GM21526 (cell line): Measurements from ENCODE around the gene PPP2R2C.

Source experiments
- ATAC-seq: cut with Tn5 transposase; IDR thresholded peaks from one replicate; pipeline ENCODE4 v1.9.1; 2021; ENCODE audit warnings: moderate library complexity; ENCODE audit not compliant: unreplicated experiment, low FRiP score

PPP2R2C gene

DNA sequence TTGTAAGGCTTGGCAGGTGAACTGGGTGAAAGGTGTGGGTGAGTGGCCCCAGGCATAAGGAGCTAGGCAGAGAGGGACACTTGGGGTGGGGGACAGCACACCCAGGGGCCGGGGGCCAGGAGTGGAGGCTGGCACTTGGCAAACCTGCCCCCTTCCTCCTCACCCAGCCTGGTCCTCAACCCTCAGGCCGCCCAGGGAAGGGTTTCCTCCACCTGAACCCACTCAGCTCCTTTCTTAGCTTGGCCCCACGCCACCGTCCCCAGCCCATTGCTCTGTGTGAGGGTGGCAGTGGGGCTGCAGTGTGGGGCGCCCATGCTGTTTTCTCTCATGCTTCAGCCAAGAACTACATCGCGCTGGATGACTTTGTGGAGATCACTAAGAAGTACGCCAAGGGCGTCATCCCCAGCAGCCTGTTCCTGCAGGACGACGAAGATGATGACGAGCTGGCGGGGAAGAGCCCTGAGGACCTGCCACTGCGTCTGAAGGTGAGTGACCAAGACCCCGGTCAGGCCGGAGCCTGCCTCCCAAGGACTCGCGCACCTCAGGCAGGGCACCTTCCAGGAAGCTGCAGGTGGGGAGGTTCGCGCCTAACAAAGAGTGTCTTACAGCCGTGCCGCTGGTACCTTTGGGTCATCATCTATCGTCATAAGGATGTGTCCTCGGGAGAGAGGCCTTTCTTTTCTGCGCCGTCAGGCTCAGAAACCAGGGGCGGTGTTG lies 177.6 kb downstream of the PPP2R2C start:
- no peak for ATAC-seq

DNA sequence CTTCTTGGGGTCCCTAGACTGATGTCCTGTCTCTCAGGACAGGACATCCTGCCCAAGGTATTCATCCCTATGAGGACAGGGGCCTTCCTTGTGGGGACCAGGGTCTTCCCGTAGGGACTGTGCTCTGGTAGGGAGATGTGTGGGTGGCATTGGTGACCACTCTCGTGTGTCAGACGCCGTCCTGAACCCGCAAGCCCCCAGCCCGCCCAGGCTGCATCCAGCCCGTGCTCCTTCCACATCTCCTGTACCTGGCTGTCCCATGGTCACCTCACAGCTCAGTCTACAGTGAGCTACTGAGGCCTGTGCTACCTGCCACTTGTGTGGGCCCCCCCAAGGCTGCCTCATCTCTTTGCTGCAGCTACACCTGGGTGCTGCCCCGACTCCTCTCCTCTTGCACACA lies 178.8 kb downstream of the PPP2R2C start:
- ATAC-seq = no peak

DNA sequence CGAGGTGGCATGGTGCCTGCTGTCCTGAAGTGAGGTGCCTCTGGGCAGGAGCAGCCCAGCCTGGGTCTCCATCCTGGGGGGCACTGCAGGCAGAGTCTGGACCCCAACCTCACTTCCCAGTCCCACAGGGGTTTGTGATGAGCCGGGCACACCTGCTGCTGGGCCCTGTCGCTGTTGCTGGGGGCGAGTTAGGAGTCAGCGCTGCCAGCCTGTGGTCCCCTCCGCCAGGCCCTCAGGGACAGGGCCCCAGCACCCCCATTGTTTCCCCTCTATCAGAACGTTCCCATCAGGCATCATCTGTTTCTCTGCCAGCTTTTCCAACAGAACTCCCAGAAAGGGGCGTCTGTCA lies 179.3 kb downstream of the PPP2R2C start:
- no peak for ATAC-seq

DNA sequence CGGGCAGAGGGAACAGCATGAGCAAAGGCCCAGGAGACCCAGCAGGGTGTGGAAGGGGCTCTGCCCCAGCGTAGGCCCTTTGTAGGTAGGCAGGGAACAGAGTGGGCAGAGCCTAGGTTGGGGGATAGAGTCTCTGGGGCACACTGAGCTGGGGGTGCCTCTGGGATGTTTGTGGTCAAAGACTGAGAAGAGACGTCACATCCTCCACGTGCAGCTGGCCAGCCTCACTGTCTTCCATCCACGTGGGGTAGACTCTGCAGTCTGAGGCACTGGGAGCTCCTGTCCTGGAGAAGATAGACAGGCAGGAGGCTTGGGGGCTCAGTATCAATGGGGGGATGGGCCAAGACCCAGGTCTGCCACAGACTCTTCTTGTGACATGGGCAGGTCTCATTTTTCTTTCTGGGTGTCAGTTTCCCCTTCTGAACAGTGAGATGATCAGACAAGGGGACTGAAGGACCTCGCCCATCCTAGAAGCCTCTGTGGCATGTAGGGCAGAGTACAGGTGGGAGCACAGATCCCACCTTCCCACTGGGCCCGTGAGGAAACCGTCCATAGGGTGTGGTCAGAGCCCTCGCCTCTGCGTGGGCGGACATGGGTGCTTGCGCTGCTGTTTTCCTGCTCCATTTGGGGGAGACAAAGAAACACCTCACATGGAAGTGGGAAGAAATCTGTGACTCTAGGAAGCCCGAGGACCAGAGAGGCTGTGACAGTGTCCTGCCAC lies 179.9 kb downstream of the PPP2R2C start:
- ATAC-seq = no peak

DNA sequence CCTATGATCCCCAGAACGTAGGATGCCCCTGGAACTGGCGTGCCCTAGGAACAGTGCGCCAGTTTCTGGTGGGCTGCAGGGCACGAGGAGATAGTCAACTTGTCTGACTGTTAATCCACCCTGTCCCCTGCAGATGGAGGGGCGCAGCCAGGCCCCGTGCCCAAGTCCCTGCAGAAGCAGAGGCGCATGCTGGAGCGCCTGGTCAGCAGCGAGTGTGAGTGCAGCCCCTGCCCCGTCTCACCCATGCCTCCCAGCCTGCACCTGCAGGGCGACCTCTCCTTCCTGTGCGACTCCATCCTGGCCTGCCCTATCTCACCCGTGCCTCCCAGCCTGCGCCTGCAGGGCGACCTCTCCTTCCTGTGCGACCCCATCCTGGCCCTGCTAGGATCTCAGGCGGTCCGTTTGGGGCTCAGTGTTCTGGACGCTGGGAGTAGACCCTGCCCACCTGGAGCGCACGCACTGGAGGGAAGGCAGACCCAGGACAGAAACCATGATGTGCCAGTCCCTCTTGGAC lies 180.6 kb downstream of the PPP2R2C start:
- ATAC-seq = no peak

DNA sequence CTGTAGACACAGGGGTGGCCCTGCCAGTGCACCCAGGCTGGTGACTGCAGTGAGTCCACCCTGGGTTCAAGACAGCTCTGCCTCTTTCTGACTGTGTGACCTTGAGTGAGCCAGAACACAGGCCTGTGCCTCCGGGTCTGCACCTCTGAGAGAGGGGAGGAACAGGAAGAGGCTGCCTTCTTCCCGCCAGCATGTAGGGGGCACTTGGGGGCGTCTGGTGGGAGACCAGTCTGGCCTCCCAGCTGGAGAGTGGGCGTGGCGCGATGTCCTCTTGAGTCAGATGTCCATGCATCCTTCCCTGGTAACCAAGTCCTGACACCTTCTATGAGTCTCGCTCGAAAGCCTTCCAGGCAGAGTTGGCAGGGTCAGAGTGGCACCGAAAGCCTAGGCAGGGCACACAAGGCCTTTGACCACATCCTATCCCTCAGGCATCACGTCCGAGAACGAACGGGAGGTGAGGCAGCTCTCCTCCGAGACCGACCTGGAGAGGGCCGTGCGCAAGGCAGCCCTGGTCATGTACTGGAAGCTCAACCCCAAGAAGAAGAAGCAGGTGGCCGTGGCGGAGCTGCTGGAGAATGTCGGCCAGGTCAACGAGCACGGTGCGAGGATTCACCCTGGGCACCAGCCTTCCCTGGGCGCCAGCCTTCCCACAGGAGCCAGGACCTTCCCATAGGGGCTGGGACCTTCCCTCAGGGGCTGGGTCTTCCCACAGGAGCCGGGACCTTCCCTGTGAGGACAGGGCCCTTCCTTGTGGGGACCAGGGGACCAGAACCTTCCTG lies 181.5 kb downstream of the PPP2R2C start:
- ATAC-seq = no peak

DNA sequence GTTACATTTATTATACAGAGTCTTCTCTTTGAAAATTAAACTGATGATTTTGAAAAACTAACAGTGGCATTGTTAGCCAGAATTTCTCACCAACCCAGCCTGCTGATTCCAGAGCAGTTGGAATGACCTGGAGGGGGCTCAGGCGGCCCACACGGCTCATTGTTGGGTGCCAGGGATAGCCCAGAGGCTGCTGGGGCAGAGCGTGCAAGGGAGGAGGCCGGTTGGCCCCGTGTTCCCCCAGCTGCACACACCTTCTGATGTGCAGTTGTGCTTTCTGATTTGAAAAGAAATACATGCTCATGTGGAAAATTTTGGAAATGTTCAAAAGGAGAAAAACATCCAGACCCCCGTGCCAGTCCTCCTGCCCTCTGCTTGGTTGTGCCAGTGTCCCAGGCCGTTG lies 182.2 kb downstream of the PPP2R2C start:
- ATAC-seq = no peak

DNA sequence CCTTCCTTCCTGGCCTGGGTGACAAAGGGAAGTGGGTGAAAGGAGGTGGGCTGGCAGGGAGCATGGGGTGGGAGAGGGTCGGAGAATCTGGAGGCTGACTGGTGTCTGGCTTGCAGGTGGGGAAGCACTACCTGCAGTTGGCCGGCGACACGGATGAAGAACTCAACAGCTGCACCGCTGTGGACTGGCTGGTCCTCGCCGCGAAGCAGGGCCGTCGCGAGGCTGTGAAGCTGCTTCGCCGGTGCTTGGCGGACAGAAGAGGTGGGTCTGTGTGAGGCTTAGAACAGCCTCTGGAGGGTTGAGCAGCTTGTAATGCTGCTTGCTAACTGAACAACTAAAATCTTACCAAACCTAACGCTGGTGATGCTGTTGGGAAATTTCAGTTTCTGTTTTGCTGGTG lies 183.5 kb downstream of the PPP2R2C start:
- ATAC-seq = no peak

DNA sequence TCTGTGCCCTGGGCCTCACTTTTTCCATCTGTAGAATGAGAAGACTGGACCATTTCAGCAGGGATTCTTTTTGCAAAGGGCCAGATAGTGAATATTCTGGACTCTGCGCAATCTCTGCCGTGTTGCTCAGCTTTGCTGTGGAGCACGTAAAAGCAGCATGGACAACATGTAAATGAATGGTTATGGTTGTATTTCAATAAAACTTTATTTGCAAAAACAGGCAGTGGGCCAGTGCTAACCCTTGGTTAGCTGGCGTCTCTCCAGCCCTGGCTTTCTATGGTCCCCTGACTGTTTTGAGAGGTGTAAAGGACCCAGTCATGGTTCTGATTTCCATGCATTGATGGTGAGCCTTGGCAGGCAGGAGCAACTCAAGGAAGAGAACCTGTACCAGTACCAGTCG lies 184.1 kb downstream of the PPP2R2C start:
- ATAC-seq = no peak

DNA sequence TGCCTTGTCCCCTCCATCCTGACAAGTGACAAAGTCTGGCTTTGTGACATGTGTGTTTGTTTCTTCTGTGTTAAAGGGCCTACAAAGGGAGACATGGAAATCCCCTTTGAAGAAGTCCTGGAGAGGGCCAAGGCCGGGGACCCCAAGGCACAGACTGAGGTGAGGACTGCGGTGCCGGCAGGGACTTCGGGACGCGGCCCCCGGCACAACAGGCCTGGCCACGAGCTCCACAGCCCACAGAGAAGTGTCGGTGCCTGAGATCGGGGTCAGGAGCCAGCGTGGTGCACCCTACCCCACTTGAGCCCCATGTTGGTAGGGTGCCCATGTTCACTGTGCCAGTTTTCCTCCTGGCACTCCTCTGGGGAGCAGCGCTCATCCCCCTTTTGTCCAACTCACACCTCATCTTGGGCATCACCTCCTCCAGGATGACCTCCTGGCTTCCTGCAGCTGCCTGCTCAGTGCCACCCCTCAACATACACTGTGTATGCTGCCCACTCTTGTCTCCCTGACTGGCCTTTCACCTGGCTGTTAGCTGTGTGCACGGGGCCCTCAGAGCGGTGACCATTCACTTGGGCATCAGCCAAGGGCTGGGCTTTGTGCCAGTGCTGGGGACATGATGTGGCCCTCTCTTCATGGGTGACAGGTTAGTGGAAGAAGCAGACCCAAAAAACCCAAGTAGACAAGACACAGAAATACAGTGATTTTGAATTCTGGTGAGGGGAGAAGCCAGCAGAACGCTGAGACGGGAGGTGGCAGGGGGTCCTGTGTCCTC lies 185.2 kb downstream of the PPP2R2C start:
- no peak for ATAC-seq

DNA sequence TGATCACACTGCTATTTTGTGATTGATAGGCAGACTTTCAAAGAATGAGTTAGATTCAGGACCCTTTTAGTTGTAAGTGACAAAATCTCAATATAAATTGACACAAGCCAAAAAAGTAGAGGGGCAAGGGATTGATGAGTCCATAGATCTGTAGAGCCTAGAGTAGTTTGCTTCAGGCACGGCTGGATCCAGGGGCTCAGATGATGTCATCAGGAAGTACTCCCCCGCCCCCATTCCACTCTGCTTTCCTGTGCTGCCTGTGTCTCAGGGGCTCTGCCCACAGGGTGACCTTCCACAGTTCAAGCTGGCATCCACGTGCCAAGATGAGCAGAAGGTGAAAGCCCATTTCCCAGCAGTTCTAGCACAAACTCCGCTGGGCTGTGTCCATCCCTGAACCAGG lies 189.1 kb downstream of the PPP2R2C start:
- no peak for ATAC-seq

DNA sequence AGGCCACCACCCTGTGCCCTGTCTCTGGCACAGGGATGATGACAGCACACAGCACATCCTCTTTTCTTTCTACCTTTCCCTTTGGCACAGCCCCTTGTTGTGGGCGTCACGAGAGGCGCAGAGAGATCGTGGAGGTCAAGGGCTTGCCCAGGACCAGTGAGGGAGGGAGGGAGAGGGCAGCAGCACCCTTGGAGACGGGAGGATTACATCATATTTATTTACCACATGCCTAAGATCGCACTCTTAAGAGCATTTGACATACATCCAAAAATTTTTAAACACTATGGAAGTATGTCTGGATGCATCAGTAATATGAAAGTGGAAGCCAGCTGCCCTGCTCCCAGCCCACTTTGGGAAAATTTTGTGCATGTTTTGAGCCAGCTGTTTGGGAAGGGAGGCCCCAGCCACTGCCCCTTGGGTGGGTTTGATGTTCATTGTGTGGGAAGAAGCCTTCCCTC lies 190.1 kb downstream of the PPP2R2C start:
- ATAC-seq = no peak

DNA sequence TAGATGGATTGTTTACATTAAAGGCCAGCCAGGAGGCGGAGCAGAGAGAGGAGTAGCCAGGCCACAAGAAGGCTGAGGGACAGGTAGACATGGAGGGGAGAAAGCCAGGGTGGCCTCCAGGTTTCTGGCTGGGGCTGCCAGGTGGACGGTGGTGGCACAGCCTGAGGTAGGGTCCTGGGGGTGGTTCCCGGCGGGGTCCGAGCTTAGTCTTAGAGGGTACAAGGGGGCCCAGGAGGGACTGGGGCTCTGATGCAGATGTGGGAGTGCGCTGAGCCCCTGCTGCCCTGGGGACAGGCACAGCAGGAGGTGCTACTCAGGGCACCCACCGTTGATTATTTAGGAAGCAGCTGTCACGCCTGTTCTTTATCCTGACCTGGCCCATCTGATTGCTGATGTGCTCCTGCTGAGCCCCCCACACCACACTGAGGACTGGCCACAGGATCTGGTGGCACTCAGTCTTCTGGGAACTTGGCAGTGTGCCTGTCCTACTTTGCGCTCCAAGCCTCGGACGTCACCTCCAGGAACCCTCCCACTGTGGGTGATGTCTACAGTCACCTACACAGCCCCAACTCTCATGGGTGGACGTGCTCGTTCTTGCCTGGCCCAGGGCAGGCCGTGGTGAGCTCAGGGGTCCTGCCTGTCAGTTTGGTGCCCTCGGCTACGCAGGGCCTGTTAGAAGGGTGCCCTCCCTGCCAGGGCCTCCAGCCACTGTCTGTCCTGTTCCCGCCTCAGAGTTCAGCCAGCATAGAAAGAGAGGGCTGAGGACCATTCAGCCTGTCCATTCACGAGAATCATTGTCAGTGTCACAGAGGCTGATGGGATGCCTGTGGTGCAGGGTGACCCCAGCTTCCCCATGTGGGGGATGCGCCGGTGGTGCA lies 190.7 kb downstream of the PPP2R2C start:
- ATAC-seq = no peak

DNA sequence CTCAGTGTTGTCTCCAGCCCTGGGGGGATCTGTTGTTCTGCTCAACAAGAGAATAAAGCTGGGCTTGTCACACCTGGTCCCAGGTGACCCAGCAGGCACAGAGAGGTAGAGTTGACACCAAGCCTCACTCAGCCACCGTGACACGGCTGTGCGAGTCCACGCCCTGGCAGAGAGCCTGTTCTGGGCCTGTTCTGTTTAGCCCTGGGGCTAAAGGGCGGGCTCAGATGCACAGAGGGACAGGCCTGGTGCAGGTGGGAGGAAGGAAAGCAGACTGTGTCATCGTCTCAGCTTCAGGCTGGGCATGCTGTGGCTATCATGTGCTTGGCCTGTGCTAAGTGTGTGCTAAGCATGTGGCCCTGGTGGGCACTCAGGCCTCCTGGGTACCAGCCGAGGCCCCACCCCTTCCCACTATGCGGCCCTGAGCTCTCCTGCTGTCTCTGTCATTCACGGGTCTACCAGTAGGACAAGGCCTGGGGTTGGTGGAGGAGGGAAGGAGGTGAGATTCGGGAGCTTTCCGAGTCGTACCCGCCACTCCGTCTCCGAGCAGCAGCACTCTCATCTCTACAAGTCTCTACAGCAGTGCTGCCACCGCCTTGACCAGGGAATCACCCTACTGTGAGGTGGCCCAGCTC lies 191.9 kb downstream of the PPP2R2C start:
- no peak for ATAC-seq

DNA sequence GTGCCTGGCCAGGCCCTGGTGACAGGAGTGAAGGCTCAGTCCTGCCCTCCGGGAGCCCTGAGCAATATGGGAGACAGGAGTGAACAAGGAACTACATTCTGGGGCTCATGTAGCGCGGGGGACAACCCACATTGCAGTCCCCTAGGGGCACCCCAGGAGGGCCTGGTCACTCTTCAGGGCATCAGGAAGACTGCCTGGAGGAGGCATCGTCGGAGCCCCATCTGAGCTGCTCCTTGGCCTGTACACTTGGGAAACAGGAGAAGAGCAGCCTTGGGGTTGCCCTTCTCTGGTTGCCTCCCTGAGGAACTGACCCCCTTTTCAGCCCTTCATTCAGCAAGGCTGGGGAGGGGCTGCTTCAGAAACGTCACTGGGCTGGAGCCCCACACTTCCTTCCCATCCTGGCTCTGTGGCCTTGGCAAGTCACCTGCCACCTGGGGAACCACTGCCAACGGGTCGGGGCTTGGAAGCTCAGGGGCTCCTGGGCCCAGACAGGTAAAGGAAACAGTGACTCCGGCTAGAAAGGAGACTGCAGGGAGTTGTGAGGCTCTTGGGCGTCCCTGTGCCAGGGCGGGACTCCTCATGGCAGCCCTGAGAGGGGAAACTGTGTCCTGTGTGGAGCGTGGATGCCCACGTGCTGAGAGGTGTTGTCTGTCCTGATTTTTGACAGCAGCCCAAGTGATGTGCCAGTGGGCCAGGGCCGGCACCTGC lies 192.7 kb downstream of the PPP2R2C start:
- no peak for ATAC-seq

DNA sequence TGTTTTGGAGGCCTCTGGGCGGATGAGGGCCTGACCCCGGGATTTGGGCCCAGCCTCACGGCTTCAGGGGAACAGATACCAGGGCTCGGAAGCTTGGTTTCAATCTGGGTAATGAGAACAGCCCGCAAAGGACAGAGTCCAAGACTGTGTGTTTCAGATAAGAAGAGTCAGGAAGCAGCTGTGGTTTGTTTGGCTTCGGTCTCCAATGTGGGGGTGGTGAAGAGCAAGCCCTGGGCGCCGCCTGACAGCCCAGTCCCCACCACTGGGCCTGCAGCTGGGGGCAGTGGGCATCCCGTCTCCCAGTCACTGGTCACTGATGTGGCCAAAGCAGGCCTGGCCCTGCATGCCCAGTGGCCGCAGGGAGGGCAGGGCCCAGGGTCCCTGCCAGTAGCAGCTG lies 193.6 kb downstream of the PPP2R2C start:
- peak; percentile 78 for ATAC-seq

DNA sequence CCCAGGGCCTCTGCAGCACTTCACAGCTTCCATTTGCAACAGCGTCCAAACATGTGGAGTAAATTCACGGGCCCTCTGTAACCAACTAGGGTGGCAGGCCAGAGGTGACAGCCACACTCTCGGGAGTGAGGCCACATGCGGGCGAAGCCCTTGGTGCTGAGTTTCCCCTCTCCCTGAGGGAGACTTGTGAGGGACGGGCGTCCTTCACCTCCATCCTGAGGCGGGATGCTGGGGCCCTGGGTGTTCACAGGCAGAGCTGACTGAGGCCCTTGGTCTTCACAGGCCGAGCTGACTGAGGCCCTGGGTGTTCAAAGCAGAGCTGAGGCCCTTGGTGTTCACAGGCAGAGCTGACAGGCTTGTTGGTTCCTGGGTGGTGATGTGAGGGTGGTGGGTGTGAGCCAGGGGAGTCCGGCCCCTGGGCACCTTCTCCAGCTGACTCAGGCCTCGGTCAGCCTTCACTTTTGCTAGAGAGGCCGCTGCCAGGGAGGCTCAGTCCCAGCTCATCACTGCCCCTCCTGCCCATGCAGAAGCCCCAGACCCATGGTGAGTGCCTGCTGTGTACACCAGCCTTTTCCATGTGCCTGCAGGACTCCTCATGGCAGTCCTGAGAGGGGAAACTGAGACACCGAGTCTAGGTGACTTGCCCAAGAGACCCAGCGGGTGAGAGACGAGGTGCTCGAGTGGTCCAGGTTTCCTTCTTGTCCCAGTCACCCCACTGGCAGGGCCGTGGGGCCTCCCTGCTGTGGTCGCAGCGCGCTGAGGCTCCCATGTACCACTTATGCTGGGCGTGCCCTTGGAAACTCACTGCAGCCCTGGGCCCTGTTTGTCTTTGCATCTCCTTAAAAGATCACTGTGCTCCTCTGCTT lies 194.2 kb downstream of the PPP2R2C start:
- ATAC-seq = no peak
